Embryonic facial prominence (tissue), 1 donor: ENCODE measurements around the gene SIRPB2.

ENCODE experiments used
- DNase-seq: peaks from one replicate; pipeline ENCODE4 v3.0.0-alpha.2; 2016; ENCODE audit errors: extremely low spot score

SIRPB2 gene

DNA sequence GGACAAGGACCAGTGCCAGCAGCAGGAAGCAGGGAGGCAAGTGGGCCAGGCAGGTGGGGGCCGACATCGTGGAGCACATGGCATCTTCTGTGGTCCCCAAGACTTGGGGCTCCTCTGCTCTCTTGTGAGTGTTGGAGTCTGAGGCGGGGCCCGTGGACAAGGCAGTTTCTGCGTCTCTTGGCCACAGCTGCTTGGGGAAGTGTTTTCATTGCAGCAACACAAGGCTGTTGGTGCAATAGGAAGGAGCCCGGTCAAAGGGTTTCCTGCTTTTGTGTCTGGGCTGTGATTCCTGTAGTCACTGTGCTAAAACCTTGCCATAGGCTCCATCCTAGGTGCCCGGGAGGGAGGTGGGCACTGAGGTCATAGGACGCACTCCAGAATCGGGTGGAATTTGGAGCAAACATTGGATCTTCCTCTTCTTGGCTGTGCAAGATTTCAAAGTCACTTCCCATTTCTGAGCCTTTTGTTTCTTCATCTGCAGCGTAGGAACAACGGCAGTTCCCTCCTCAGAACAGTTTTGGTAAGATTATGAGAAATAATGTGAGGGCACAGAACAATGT, at the start of gene SIRPB2:
Gene SIRPB2, minus strand, starts transcription at position 140 of the 560 bp plus-strand sequence. Its CDS starts 61 bp downstream, at position 79.
- no peak for DNase-seq

DNA sequence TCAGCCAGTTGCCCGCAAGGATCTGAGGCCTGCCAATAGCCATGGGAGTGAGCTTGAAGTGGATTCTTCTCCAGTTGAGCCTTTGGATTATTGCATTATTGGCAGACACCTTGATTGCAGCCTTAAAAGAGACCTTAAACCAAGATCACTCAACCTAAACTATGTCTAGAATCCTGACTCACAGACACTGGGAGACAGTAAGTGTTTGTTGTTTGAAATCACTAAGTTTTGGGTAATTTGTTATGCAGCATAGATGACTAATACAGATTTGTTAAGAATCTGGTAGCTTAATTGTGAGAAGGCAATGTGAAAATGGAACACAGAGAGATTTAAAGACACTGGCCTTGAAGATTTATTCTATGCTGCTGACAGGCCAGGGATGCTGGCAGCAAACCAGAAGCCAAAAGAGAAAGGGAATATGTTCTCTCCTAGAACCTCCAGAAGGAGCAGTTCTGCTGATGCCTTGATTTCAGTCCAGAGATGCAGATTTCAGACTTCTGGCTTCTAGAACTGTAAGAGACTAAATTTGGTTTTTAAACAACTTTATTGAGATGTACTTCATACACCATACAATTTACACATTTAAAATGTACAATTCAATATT, 48.7 kb upstream of the SIRPB2 start:
- no peak for DNase-seq

GRCh38 chr20:1538655-1539054, 47.4 kb upstream of the SIRPB2 start:
- no peak for DNase-seq

DNA sequence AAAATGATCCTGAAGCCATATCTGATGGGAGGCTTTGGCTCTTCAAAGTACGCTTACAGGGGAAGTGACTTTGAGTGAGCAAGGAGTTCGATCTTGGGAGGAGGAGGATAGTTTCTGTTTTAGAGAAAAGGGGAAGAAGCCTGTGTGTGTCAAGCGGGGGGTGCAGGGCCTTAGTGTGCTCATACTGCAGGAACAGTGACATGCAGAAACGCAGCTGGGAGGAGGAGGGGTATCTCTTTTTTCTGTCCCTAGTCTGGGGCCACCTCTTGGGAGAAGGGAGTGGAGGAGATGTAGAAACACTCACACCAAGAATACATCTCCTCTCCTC, 46.5 kb upstream of the SIRPB2 start:
- DNase-seq: no peak

- no peak for DNase-seq
Observed at GRCh38 chr20:1536893-1537730, 45.9 kb upstream of the SIRPB2 start.

GRCh38 chr20:1535420-1536175, 44.4 kb upstream of the SIRPB2 start:
- no peak for DNase-seq

DNA sequence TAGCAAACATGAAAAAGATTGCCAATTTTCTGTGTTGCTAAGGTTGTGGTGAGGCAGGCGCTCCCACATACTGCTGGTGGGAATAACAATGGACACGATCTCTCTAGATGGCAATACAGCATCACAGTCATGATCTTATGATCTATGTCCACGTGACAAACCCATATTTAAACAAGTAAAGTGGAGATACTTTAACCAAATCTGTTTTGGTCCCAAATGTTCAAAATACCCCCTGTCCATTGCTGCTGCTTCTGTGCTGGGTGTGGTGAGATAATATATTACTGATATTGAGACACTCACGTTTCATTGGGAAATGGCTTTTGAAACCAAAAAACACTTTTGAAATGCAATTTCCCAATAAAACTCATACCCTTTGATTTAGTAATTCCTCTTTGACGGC, 43.3 kb upstream of the SIRPB2 start:
- DNase-seq: no peak

DNA sequence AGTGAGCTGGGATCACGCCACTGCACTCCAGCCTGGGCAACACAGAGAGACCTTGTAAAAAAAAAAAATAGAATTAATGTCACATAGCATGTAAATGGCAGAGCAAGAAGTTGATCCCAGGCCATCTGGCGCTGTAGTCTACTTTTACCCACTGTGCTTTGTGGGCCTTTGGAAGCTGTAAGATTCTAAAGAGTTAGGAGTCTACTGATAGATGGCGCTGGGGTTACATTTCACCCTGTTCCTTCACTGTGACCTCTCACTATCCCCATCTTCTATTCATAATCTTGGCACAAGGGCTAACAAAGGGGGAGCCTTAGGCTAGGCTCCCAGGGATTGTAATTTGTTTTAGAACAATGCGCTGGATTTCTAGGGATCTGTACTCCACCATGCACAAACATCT, 41.8 kb upstream of the SIRPB2 start:
- DNase-seq: no peak

DNA sequence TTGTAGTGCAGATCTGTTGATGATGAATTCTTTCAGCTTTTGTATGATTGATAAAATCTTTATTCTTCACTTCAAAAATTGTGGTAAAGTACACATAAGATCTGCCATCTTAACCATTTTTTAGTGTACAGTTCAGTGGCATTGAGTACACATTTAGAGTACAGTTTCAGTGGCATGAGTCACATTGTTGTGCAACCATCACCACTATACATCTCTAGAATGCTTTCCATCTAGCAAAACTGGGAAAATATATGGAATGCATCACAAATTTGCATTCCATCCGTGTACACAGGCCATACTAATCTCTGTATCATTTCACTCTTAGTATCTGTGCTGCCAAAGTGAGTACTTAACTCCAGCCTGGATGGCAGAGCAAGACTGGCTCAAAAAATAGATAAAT, 37.6 kb upstream of the SIRPB2 start:
- no peak for DNase-seq

GRCh38 chr20:1527923-1528322, 36.7 kb upstream of the SIRPB2 start:
- no peak for DNase-seq

- DNase-seq: no peak
Observed at GRCh38 chr20:1526896-1527295, 35.7 kb upstream of the SIRPB2 start.

DNA sequence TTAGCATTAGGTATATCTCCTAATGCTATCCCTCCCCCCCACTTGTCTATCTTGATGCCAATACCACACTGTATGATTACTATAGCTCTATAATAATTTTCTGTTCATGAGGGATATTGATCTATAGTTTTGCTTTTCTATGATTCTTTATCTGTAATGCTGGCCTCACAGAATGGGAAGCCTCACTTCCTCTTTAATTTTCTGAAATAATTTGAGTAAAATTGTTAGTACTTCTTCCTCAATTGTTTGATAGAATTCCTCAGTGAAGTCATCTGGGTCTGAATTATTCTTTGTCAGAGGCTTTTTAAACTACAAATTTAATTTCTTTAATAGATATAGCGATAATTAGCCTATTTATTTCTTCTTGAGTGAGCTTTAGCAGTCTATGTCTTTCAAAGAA, 35.1 kb upstream of the SIRPB2 start:
- no peak for DNase-seq

GRCh38 chr20:1524004-1524403, 32.8 kb upstream of the SIRPB2 start:
- no peak for DNase-seq

GRCh38 chr20:1517010-1517409, 25.8 kb upstream of the SIRPB2 start:
- DNase-seq: no peak

GRCh38 chr20:1513801-1514200, 22.6 kb upstream of the SIRPB2 start:
- no peak for DNase-seq

GRCh38 chr20:1509237-1509636, 18.0 kb upstream of the SIRPB2 start:
- no peak for DNase-seq

- no peak for DNase-seq
Observed at GRCh38 chr20:1508574-1508973, 17.4 kb upstream of the SIRPB2 start.

- DNase-seq: no peak
Observed at GRCh38 chr20:1507276-1507675, 16.1 kb upstream of the SIRPB2 start.

DNA sequence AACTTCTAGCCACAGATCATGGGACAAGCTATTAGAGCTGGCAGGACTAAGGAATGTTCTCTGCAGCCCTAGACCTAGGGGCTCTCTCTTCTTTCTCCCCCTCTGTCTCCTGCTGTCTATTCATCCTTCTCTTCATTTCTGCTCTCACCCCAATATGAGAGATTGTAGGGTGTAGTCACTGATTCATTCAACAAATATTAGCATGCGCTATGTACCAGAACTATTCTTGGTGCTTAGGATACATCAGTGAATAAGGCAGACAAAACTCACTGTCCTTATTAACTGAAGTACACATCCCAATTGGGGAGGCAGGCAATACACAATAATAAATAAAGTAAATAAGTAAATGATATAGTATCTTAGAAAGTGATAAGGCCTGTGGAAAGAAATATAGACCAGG, 14.7 kb upstream of the SIRPB2 start:
- DNase-seq: no peak

DNA sequence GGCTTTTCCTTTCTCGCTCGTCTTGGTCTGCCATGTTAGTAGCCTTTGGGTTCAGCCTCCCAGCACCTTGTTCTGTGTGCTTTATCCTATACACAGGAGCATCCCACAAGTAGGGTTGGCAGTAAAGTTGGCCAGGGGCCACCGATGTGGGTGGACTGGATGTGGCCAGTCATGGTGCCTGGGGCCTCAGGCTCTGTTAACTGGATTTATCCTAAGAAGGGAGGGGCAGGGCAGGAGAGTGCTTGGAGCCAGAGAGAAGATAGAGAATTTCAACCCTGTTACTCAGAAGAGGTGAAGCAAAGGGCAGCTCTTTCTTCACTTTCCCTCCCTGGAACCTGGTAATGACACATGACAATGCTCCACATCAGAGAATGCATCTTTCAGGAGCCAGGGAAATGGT, 14.1 kb upstream of the SIRPB2 start:
- DNase-seq: no peak

GRCh38 chr20:1503564-1504227, 12.5 kb upstream of the SIRPB2 start:
- peak; percentile 16 for DNase-seq

DNA sequence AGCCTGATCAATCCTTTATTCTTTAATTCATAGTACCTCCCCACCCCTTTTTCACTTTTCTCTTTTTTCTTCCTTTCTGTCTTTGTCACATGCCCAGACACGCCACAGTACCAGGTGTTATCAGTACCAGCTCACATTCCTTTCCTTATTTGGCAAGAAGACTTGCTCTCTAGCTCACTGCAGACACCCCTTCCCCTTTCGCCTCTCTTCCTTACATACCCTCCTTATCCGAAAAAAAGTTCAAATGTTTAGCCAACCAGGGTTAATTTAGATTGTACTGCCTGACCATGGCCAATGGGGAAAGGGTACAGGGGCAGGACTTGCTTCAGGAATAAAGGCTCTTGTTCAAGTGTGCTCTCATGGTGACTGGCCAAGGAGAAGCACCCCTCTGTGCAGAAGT, 9.3 kb upstream of the SIRPB2 start:
- DNase-seq: no peak
